T47D (cell line): Measurements from ENCODE around the gene MICAL3.

Source experiments
- DNase-seq, 2 experiments: peaks; one replicate each; pipeline versions ENCODE4 v3.0.0 to v3.0.0-alpha.2; 2011 to 2012; ENCODE audit warnings: low read depth in 1 of 2, low spot score in 1 of 2
- JUND ChIP-seq: IDR thresholded peaks from 2 replicates; pipeline ENCODE4 v1.6.1; 2012; ENCODE audit warnings: low read depth
- in situ Hi-C: cut with HindIII; loops from 2 replicates; pipeline ENCODE4 v1.10.0; 2016; ENCODE audit warnings: low sequenced_read_pairs, low pct_unique_long_range_greater_than_20kb

MICAL3 gene

GRCh38 chr22:17917490-17917983 lies 106.8 kb downstream of the MICAL3 start:
- no peak for TF ChIP-seq JUND
- no peak for DNase-seq
- in situ Hi-C loops, result no loop called here

- in situ Hi-C loops, result no loop called here
- no peak for DNase-seq
- no peak for TF ChIP-seq JUND
Observed at GRCh38 chr22:17916226-17916889, 108.0 kb downstream of the MICAL3 start.

- in situ Hi-C loops, result no loop called here
- DNase-seq, result no peak
- no peak for TF ChIP-seq JUND
Observed at GRCh38 chr22:17915676-17916075, 108.7 kb downstream of the MICAL3 start.

- no peak for TF ChIP-seq JUND
- in situ Hi-C loops, result no loop called here
- no peak for DNase-seq
Observed at GRCh38 chr22:17915188-17915587, 109.2 kb downstream of the MICAL3 start.

- in situ Hi-C loops, result no loop called here
- no peak for DNase-seq
- no peak for TF ChIP-seq JUND
Observed at GRCh38 chr22:17914474-17914873, 109.9 kb downstream of the MICAL3 start.

- no peak for DNase-seq
- in situ Hi-C loops, result no loop called here
- no peak for TF ChIP-seq JUND
Observed at GRCh38 chr22:17913801-17914347, 110.5 kb downstream of the MICAL3 start.

- TF ChIP-seq JUND, result no peak
- DNase-seq, result no peak
- in situ Hi-C loops, result no loop called here
Observed at GRCh38 chr22:17912945-17913721, 111.2 kb downstream of the MICAL3 start.

GRCh38 chr22:17911887-17912286 lies 112.5 kb downstream of the MICAL3 start:
- in situ Hi-C loops, result no loop called here
- DNase-seq, result no peak
- TF ChIP-seq JUND, result no peak

- DNase-seq, result no peak
- in situ Hi-C loops, result no loop called here
- TF ChIP-seq JUND, result no peak
Observed at GRCh38 chr22:17911312-17911705, 113.1 kb downstream of the MICAL3 start.

GRCh38 chr22:17910561-17911311 lies 113.6 kb downstream of the MICAL3 start:
- in situ Hi-C loops, result no loop called here
- TF ChIP-seq JUND, result no peak
- peak; percentile 27 to 61 for DNase-seq

- in situ Hi-C loops, result no loop called here
- DNase-seq, result no peak
- no peak for TF ChIP-seq JUND
Observed at GRCh38 chr22:17907748-17908051, 116.7 kb downstream of the MICAL3 start.

GRCh38 chr22:17906978-17907747 lies 117.2 kb downstream of the MICAL3 start:
- no peak for DNase-seq
- in situ Hi-C loops, result no loop called here
- no peak for TF ChIP-seq JUND
